ENCODE data around the gene RAB27A. TPM values are rescaled to one million over a fixed set of nuclear protein-coding genes. Genes with fewer than 3 reads are reported as not detected.

The RAB27A gene
- total and polyA plus RNA-seq, 10 of the 15 experiments (the other 5 are each of a cell fraction or from before 2014, with no cell fraction given) = 13.3 to 139 (median 35.2) TPM

- ChIA-PET POLR2A (no interaction called here), RAD21 (ENCODE audit: unreplicated experiment) (interaction anchor here (4.4 kb wide), 1 partner anchor 1278 kb away, joined by 21 read pairs; no protein-coding TSS in a partner anchor), SMC1A (ENCODE audit: uncharacterized antibody, unreplicated experiment) (interaction anchor here (1.2 to 6.4 kb wide), 2 partner anchors 9 to 1207 kb away, joined by 3 to 66 read pairs; no protein-coding TSS in a partner anchor), CTCF (interaction anchor here (2.5 to 5.8 kb wide), 3 partner anchors 269 to 1277 kb away, joined by 10 to 65 read pairs (median 50); no protein-coding TSS in a partner anchor)
- no peak overlapping the region for H2AFZ ChIP-seq (ENCODE audit: control insufficient read depth, low read depth, low read length)
- no peaks in the 10 kb centered on the region for H3K36me3 ChIP-seq (ENCODE audit: control insufficient read depth in 2 of 2, insufficient read depth in 2 of 2, low read length in 1 of 2)
- H3K9me3 ChIP-seq (replicated peaks; ENCODE audit: control insufficient read depth, insufficient read depth, low read length) = no peaks in the 10 kb centered on the region
- no peaks in the 10 kb centered on the region for H3K4me1 ChIP-seq (ENCODE audit: control insufficient read depth, insufficient read depth, low read length)
- H3K27ac ChIP-seq (ENCODE audit: control insufficient read depth, insufficient read depth) = no peak overlapping the region
- WGBS (ENCODE audit: insufficient coverage, insufficient replicate concordance, low lambda C conversion rate, missing lambda C conversion rate) = 85% methylated on average over 4 of the region's 4 CpGs
- intact Hi-C loops (cut with micrococcal nuclease; ENCODE audit: unreplicated experiment) = no loop called here
- BruUV-seq (replicated peaks) = no TSS peak
- H3K79me2 ChIP-seq (ENCODE audit: control insufficient read depth, insufficient read depth, low read length) = no peaks in the 10 kb centered on the region
- H3K4me2 ChIP-seq (ENCODE audit: control insufficient read depth, insufficient read depth) = no peak overlapping the region
- DNase-seq (ENCODE audit: low read depth, low spot score) = no peak
- in situ Hi-C loops (cut with MboI) = no loop called here
- H4K20me1 ChIP-seq (ENCODE audit: control insufficient read depth, insufficient read depth) = no peaks in the 10 kb centered on the region
- no peak for ATAC-seq
- no peak overlapping the region for H3K4me3 ChIP-seq
- H3K27me3 ChIP-seq (replicated peaks in 1 of 2; ENCODE audit: control insufficient read depth in 2 of 2, insufficient read depth in 2 of 2, low read length in 1 of 2) = no peaks in the 10 kb centered on the region
- H3K9ac ChIP-seq (ENCODE audit: control insufficient read depth, insufficient read depth, low read length) = no peak overlapping the region
- FAIRE-seq = no peak
- TF ChIP-seq E2F4 (IDR thresholded peaks at IDR 0.05; ENCODE audit: low read depth, low read length) (no peak), PBX3 (IDR thresholded peaks at IDR 0.05; ENCODE audit: insufficient replicate concordance, low read depth, low read length) (no peak), SKIL (IDR thresholded peaks at IDR 0.05; ENCODE audit: low read depth, poor library complexity, severe bottlenecking) (no peak), MLLT1 (IDR thresholded peaks at IDR 0.05) (no peak), RCOR1 (conservative IDR thresholded peaks at IDR 0.05; ENCODE audit: low read depth, low read length) (no peak), HCFC1 (IDR thresholded peaks at IDR 0.05; ENCODE audit: low read length) (no peak), MAX (IDR thresholded peaks at IDR 0.05; ENCODE audit: low read depth, low read length) (no peak), TBL1XR1 (IDR thresholded peaks at IDR 0.05; ENCODE audit: low read depth, low read length) (no peak), NR2F1 (conservative IDR thresholded peaks at IDR 0.05) (no peak), BACH1 (IDR thresholded peaks at IDR 0.05; ENCODE audit: borderline replicate concordance) (no peak), CTCF (IDR thresholded peaks at IDR 0.05 in 2 of 3, conservative IDR thresholded peaks at IDR 0.05 in 1 of 3; ENCODE audit: control insufficient read depth in 2 of 3, extremely low read depth in 1 of 3, insufficient read depth in 1 of 3, low read depth in 3 of 3, low read length in 3 of 3) (no peak), CREM (IDR thresholded peaks at IDR 0.05; ENCODE audit: low read depth) (no peak), PAX8 (IDR thresholded peaks at IDR 0.05) (no peak), NR2C1 (IDR thresholded peaks at IDR 0.05) (no peak), FOXM1 (IDR thresholded peaks at IDR 0.05; ENCODE audit: low read depth, low read length) (no peak)
These were observed 119.3 kb downstream of the RAB27A start for GRCh38 chr15:55170361-55170760.
